A673 (cell line): ENCODE data around the gene IL17F.

Experiments used
- EZH2 ChIP-seq: fragments of 200-600 bp; sonication (generic); IDR thresholded peaks from 2 replicates; pipeline ENCODE4 v1.6.1; 2017; ENCODE audit warnings: borderline replicate concordance, low read depth, mild to moderate bottlenecking, mixed read lengths, antibody characterized with exemption, low read length; ENCODE audit not compliant: poor library complexity, severe bottlenecking
- TF ChIP-seq, protein P1 (sequence below): fragments of 300-800, 200-600 bp; sonication (generic); conservative IDR thresholded peaks from 2 replicates; pipeline ENCODE4 v1.5.1; 2017; ENCODE audit warnings: low read depth, mild to moderate bottlenecking, antibody characterized with exemption, low read length, moderate library complexity, mixed read lengths

DNA sequence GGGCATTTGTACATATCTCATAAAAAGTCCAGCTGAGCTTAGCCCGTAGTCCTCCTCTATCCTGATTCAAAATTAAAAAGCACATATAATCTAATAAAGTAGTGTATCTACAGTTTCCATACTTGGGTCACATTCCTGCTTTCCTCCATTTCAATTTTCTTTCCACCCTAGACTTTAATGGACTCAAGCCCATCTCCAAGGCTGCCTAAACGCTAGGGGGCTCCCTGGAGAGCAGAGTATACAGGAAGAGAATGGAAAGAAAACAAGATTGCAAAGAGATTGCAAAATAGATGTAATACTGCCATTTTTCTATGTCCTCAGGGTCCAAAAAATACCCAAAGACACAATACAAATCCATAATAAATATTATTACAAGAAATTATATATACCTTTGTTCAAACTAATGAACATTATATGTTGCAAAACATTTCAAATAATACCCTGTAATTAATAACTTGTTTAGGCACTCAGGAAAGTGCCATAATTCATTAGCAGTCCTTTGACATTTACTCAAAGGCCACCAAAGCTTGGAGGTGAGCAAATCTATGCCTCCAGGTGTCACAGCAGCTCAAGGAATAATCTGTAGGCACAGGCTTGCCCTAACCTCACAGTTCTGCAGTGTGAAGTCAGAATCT is 42.6 kb upstream of the IL17F start:
- TF ChIP-seq, protein P1, sequence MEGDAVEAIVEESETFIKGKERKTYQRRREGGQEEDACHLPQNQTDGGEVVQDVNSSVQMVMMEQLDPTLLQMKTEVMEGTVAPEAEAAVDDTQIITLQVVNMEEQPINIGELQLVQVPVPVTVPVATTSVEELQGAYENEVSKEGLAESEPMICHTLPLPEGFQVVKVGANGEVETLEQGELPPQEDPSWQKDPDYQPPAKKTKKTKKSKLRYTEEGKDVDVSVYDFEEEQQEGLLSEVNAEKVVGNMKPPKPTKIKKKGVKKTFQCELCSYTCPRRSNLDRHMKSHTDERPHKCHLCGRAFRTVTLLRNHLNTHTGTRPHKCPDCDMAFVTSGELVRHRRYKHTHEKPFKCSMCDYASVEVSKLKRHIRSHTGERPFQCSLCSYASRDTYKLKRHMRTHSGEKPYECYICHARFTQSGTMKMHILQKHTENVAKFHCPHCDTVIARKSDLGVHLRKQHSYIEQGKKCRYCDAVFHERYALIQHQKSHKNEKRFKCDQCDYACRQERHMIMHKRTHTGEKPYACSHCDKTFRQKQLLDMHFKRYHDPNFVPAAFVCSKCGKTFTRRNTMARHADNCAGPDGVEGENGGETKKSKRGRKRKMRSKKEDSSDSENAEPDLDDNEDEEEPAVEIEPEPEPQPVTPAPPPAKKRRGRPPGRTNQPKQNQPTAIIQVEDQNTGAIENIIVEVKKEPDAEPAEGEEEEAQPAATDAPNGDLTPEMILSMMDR: peak; percentile 93
- TF ChIP-seq EZH2: no peak
